COLO668 (cell line): ENCODE data around the gene MCTP2.
A peak's percentile ranks its signal among the peaks of the same experiment; 100 is the strongest.

ENCODE experiments used
- DNase-seq: peaks from one replicate; lab custom pipeline; 2025; ENCODE audit not compliant: unreplicated experiment; lab: John Stamatoyannopoulos, UW

The MCTP2 gene

GRCh38 chr15:94230883-94231722 is at the start of gene MCTP2:
Gene MCTP2 (plus strand): TSS chr15:94231561. CDS start chr15:94298266, 66,705 bp downstream.
- peak; percentile 92 for DNase-seq

GRCh38 chr15:94182883-94183282 is 48.5 kb upstream of the MCTP2 start:
- DNase-seq, result no peak

DNA sequence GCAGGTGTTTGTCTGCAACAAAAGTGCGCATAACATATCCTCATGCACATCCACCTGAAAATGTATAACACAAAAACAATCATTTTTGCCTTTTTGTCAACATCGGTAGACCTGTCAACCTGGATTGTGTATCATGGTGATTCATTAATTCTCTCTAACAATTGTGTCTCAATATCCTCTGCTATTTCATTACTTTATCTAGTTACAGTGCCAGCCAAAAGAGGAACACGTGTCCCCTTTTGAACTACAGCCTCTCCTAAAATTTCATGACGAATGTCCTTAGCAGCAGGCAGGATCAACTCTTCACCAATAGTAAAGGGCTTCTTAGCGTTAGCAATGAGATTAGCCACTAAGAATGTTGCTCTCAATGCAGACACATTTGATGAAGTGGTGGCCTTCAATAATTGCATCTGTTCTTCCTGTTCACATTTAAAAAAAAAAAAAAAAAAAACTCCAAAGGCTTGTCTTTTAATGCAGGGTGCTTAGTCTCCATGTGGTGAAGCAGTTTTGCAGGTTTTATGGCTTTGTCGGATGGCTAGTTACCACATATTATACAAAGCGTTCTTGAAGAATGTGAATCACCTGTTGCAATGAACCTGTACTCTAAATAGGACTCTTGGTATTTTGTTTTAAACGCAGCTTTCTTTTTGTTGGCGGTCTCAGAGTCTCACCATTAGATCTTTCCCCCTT is 45.7 kb upstream of the MCTP2 start:
- DNase-seq, result no peak

DNA sequence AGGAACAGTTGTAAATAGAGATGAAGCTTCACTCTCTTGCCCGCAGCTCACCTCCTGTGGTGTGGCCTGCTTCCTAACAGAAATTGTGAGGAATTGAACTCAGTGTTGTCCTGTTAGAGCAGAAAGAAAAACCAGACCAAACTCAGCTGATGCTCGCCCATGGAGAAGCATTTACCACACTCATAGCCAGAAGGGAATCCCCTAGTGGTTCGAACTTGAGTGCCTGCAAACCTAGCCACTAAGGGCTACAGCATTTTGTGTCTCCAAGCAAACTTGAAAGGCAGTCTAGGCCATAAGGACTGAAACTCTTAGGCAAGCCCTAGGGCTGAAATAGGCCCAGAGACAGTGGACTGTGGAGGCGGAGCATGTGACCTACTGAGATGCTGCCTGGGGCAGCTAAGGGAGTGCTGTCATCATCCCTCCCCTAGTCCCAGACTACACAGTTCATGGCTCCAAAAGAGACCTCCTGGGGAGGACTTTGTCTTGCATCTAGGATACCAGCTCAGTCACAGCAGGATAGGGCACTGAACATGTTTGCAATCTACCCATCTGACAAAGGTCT is 44.5 kb upstream of the MCTP2 start:
- DNase-seq, result no peak

DNA sequence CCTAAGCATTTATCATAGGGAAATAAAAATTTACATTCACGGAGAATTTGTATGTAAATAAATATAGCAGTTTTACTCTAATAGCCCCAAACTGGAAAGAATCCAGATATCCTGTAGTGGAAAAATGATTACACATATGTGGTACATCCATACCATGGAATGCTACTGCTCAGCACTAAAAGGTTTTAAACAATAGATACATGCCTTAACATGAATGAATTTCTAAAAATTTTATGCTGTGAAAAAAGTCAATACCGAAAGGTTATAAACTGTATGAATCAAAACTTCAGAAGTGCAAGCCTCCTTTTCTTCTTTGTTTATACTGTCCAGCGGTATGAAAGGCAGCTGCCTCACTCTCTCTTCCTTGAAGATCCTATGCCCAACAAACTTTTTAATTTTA is 37.5 kb upstream of the MCTP2 start:
- DNase-seq, result no peak

- DNase-seq, result no peak
These were observed 34.8 kb upstream of the MCTP2 start for GRCh38 chr15:94196531-94196930.

DNA sequence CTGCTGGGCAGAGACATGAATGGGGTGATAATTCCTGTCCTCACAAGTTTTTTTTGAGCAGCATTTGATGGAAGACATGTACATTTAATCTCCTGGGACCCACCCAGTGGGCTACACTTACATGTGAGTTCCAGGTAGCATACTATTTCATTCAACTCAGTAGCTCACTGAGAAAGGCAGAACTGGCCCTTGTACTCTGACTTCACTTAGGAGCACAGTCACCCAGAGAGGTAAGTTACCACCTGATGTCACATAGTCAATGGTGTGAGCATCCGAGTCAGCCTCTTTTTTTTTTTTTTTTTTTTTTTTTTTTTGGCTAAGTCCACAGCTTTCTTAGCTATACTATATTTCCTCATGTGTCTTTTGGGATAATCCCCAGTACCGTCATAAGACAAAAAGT is 32.7 kb upstream of the MCTP2 start:
- DNase-seq, result no peak

DNA sequence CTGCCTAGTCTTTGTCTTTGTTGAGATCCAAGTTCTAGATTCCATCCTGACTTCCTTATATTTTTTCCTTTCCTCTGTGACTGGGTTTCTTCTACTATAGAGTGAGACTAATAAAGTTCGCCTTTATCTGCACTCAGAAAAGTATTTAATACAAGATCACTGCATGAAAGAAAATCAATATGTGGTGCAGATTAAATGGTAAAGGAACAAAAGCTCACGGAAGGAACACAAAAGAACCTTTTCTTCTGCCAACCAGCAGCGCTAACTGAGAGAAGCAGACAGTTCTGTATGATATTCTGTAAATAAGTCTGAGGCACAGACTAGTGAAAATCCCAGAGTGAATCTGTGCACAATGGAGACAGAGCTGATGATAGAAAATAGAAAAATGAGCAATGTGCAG is 31.6 kb upstream of the MCTP2 start:
- DNase-seq, result no peak

GRCh38 chr15:94203306-94203705 is 28.1 kb upstream of the MCTP2 start:
- DNase-seq, result no peak

GRCh38 chr15:94205366-94205765 is 26.0 kb upstream of the MCTP2 start:
- DNase-seq, result no peak

- DNase-seq, result no peak
These were observed 24.7 kb upstream of the MCTP2 start for GRCh38 chr15:94206463-94207167.

- DNase-seq, result no peak
These were observed 19.1 kb upstream of the MCTP2 start for GRCh38 chr15:94212291-94212690.

- DNase-seq, result no peak
These were observed 5.7 kb upstream of the MCTP2 start for GRCh38 chr15:94225616-94226015.

DNA sequence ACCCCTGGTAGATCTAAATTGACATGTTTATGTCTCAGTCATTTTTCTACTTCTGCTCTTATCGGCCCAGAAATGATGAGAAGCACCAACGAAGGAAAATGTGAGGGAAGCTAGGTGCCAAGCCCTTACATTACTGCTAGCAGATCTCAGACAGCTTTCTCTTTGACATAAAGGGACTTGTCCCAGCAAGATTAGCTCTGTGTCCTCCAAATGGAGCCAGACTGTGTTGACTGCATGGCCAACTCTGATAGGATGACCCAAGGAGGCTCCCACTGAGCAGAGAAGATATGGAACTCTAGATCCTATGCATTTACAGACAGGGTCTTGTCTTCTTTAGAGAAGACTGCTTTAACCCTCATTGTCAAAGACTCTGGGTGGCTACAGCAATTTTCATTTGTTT is 2.8 kb upstream of the MCTP2 start:
- no peak for DNase-seq

- DNase-seq, result no peak
These were observed 1.6 kb upstream of the MCTP2 start for GRCh38 chr15:94229591-94230369.

DNA sequence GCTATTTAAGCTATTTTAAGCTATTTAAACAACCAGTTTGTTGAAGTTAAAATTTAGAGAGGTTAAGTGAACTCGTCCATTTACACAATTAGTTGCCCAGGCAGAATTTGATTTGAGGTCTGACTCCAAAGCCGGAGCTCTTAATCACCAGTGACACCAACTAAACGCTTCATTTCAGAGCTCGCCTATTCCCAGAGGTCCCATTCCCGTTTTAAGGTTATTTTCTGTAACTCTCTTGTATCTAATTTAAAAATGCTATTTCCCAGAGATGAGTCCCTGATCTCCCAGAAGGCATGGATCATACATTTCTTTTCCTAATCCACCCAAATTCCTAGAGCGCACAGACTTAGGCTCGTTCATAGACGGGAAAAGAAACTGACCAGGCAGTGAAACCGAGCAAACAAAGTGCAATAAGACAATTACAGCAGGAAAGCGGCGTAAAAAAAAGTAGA is 904 bp upstream of the MCTP2 start:
- DNase-seq, result no peak

DNA sequence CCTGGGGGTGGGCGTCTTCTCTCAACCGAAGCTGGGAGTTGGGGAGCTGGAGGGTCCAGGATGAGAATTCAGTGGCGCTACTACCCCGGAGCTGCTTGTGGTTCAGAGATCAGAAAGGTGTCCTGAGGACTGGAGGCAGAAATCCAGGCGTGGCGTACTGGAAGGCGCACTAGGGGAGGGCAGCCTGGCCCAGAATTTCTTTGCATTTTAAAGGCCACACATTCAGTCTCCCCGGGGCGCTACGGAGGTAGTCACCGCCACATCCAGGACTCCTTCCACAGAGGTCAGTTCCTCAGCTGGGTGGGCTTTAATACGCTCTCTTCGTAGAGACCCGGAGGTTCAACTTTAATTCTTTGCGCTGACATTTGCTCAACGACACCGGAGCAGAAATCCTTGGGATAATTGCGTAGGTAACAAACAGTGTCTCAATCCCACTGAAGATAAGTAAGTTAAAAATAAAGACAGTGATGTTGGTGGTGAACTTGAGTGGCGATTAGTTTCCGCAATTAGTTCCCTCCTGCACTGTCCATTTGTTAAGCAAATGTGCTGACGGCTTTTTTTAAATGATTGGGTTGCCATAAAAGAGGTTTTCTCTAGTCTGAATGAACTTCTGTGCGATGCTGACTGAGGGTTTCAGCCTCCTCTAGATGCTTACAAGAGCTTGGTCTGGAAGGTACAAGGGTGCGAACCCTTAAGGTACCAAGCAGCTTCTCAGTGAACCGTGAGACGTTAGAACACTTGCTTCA is 535 bp downstream of the MCTP2 start:
- DNase-seq, result no peak

GRCh38 chr15:94233441-94233840 is 2.1 kb downstream of the MCTP2 start:
- DNase-seq, result no peak

- DNase-seq, result no peak
These were observed 2.9 kb downstream of the MCTP2 start for GRCh38 chr15:94234300-94234699.

DNA sequence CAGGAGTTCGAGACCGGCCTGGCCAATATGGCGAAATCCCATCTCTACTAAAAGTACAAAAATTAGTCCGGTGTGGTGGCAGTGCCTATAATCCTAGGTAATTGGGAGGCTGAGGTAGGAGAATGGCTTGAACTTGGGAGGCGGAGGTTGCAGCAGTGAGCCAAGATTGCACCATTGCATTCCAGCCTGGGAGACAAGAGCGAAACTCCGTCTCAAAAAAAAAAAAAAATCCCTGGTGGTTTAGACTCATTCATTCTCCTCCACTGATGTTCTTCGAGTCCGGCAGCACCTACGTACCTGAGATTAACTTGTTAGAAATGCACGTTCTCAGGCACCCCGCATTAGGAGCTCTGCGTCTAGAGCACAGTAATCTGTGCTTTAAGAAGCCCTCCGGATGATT is 3.7 kb downstream of the MCTP2 start:
- DNase-seq, result no peak
